Kidney capillary endothelial cell (primary cell): ENCODE results near the gene CCL14.
A peak's percentile ranks its signal among the peaks of the same experiment; 100 is the strongest.

Source experiments
- DNase-seq: peaks from one replicate; pipeline ENCODE4 v3.0.0-alpha.2; 2018; ENCODE audit warnings: low spot score

The CCL14 gene

DNA sequence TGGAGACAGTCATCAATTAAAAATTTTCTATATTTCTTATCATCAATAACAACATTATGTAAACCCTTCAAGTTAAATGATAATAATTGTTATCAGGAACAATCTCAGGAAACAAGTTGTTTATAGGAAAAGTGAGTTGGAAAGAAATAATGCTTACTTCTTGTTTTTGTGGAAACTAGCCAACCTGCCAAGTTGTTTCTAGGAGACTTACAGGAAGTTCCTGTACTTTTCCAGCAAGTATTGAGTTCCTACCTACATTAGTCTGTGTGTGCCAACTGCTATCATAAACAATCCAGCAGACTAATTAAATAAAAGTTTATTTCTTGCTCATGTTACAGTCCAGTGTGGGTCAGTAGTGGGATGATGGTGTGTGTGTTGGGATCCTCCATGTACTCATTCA is 1.6 kb upstream of the CCL14 start:
- no peak for DNase-seq

DNA sequence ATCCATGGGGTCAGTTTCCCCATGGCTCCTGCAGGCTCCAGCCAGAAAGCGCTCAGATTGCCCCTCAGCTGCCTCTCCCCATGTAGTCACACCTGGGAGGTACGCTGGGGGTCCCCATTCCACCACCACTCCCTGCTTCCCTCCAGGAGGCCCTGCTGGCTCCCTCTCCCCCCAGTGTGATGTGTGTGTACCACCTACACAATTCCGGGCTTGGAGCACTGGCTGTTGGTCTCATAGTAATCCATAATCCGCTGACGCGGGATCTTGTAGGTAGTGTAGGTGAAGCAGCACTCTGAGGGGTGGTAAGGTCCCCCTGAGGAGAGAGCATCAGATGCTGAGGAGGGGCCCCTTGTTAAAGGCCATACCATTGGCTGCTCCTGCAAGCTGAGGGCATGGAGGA is 2.4 kb downstream of the CCL14 start:
- no peak for DNase-seq

DNA sequence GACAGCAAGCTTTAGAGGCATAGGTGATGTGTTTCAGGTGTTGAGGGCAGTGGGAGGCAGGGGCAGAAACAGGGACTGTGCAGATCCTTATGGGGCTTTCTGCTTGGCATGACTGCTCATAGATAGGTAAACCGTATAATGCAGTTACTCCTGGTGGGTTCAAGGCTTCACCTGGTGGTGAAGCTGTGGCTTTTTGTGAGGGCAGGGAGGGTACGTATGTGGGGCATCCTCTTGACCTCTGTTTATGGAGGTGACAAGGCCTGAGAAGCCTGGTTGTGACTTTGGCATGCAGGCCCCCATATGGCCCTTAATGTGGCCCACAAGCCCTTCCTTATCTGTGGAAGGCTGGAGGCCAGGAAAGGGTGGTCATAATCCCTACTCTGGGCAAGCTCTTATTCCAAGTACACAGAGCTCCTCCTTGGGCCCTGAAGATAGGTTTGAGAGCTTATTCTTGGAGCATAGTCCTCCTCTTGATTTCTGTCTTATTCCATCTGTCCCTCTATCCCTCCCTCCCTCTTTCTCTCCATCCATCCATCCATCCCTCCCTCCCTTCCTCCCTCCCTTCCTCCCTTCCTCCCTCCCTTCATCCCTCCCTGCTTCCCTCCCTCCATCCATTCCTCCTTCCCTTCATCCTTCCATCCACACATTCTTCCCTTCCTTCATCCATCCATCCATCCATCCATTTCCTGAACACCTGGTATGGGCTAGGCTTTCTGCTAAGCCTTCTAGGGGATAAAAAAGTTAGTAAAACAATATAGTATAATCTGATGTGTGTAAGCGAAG is 3.9 kb downstream of the CCL14 start:
- no peak for DNase-seq

DNA sequence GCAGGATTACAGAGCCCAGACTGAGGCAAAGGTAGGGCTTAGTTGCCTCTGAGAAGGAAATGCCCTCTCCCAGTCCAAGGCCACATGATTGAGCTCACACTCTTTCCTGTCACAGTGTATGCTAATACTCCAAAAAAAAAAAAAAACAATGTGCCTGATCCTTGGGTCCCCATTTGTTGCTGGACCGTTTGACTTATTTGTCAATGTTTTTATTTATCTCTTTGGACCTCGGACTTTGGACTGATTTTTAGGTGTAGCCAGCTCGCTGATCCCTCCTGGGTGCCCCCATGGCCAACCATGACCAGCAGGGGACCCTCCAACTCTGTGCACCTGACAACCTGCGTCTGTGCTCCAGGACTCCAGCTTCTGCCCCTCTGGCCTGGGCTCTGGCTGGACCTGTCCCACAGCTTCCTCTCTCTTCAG is 4.6 kb downstream of the CCL14 start:
- DNase-seq: no peak

DNA sequence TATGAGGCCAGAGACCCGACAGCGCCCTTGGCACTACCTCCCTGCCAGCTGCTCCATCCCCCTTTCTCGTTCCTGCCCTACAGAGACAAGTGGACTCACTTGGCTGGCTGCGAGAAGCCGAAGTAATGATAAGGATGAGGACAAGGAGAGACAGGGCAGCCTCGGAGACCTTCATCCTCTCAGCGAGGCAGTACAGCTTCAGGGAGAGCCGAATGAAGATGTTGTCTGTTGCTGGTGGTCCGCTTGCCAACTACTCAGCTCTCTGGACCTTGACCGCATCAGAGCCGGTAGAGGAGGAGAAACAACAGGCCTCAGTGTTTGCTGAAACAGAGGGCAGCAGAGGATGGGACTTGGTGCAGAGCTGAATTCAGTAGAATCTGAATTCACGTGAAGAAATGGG is 5.3 kb downstream of the CCL14 start, which contains the start of gene CCL16:
CCL16 (minus strand) TSS at position 252 of the 400 bp plus-strand sequence; CDS start at position 175, 77 bp downstream.
- DNase-seq: no peak

DNA sequence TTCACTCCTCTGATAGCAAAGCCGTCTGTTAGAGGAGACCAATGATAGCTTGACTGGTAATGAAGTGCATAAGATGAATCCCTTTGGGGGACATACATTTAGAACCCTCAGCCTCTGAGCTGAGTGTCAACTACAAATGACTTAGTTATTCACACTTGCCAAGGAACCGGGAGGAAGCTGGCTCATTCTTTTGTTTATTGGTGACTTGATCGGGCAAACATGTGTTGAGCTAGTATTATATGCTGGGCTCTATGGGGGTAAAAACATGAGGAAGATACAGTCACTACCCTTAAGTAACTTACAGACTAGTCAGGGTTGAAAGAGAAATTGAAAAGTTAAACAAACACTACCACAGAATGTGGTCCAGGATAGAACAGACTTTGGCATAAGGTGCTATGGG is 8.2 kb downstream of the CCL14 start:
- DNase-seq: no peak

DNA sequence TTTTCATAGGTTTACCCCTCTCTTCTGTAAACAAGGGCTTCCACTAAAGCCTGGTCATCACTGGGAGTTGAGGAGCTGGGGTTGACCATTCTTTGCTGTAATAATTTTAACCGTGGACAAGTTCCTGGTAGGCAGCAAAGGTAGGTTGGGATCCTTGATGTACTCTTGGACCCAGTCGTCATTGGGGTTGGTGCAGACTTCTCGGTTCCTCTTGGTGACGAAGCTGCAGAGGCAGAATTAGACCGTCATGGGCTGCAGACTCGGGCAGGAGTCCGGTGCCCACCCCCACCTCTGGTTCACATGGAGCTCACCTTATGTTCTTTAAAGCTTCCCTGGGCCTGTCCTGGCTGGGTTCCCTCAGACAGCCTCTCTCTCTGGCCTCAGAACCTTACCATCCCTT is 9.0 kb downstream of the CCL14 start:
- no peak for DNase-seq

DNA sequence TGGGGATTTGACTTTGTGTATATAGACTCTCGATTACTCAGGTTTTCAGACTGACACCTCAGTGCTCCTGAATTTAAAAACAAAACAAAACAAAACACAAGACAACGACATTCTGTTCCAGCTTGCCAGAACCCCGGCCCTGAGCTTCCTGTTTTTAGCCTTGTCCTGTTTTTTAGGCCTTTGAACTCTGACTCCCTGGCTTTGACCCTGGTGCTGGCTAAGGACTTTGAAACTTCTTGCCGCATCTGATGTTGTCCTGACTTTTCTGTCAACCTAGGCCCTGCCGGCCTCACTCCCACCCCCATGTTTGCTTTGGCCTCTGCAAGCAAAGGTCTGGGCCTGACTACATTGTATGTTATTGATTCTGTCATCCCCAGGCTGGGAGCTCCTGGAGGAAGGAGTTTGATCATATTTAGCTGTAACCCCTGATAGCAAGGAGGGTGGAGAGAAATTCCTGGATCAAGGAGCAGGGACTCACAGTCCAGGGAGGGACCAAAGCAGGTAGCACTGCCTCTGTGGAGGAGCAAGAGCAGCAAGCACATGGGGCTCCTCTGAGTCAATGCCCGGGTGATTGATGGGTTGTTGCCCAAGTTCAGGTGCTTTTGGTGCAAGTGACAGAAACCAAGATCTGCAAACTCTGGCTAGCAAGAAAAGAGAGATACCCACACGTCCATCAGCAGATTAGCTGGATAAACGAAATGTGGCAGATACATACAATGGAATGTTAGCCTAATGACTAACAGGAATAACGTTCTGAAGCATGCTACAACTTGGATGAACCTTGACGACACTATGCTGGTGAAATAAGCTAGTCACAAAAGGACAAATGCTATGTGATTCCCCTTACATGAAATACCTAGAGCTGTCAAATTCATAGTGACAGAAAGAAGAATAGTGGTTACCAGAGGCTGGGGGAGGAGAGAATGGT is 12.9 kb downstream of the CCL14 start:
- DNase-seq: peak; percentile 9

DNA sequence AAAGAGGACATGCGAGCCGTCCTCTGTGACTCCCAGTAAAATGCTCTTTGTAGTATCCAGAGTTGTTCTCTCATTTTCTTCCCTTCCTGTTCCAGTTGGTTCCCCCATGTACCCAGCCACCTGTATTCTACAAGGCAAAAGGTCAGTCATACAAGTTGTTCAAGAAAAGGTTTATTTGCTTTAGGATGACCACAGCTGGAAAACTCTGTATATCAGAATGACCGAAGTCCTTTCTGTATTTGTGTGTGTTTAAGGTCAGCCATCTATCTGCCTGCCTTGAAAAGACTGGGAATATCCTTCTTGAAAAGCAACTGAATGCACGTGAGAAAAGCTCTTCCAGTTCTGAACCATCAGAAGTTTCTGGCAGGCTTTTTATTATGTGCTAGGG is 13.6 kb downstream of the CCL14 start:
- DNase-seq: no peak

DNA sequence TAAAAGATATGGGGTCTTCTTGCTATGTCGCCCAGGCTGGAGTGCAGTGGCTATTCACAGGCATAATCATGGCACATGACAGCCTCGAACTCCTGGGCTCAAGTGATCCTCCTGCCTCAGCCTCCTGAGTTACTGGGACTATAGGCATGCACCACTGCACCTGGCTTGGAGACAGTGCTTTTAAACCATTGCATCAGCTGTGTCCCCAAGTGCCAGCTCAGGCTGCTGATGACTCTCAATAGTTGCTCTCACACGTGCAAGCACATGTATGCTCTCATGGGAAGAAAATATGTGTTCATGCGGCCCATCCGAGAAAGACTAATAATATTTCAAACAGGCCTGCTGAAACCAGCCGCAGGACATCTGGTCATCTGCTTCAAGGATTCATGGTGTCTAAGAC is 14.0 kb downstream of the CCL14 start:
- no peak for DNase-seq

DNA sequence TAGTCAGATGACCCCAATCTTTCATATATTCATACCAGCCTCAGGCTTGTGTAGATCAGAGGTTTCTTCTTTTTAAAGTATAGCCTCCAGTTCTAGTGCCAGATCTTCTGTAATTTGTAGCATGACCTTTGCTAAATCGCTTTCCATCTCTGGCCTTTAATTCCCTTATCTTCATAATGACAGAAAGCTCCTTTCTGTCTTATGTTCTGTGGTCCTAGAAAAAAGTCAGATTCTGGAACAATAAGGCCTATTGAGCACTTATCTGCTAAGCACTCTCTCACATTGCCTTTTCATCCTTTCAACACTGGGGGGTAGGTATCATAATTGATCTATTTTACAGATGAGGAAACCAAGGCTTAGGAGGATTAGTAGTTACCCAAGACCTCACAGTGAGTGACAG is 14.5 kb downstream of the CCL14 start:
- DNase-seq: no peak

DNA sequence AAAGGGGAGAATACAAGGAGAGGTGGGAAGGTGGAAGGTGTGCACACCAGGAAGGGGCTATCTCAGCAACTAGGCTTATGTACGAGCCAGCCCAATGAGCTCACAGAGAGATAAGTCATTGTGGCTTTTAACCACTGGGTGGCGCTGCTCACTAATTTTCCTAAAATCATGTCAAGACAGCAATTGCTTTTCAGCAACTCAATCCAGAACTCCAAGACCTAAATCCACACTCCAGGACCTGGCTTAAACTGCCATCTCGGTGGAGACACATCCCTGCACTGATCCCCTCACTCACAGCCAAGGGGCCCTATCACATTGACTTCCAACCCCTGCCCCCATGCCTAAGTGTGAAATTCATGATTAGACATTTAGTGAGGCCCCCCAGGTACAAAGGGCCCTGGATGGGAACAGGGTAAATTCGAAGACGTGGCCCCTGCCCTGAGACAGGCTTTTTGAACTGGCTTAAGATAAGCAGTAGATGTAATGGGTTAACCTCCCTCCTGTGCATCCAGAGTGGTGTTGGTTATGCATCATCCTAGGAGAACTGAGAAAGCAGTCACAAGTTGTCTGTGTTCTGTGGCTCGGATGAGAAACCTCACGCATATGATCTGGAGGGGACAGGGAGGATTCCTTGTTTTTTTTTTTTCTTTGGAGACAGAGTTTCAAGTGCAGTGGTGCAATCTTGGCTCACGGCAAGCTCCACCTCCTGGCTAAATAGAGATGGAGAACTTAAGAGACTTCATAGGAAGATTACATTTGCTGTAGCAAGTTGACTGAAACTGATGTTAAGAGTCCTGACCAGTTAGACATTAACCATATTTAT is 16.8 kb downstream of the CCL14 start:
- peak; percentile 70 for DNase-seq

DNA sequence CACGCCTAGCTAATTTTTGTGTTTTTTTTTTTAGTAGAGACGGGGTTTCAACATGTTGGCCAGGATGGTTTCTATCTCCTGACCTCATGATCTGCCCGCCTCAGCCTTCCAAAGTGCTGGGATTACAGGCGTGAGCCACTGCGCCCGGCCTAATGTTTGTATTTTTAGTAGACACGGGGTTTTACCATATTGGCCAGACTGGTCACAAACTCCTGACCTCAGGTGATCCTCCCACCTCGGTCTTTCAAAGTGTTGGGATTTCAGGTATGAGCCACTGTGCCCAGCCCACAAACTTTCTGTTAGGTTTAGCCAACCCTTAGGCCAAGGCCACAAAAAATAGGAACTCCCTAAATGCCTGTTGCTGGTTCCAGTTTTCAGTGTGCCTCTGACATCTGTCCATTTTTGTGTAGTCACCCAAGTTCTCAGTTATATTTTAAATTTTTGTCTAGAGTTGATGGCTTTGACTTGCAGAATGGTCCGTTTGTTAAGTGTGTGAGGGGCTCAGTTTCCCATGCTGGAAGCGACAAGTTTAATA is 17.9 kb downstream of the CCL14 start:
- DNase-seq: no peak

DNA sequence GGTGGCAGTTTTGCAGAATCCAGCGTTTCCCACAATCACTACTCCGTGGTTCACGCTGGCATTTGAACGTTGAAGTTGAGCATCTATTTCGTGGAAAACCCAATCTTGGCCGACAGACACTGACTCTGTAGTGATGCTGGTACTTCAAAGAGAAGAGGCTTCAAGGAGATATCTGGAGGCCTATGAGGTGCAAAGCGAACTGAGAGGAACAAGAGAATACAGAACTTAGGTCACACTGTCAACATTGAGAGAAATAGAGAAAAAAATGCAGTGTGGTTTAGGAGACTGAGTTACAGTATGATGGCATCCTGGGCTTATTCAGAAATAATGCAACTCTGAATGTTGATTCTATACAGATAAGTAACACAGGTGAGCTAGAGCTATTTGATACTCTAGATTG is 21.3 kb downstream of the CCL14 start:
- DNase-seq: no peak

DNA sequence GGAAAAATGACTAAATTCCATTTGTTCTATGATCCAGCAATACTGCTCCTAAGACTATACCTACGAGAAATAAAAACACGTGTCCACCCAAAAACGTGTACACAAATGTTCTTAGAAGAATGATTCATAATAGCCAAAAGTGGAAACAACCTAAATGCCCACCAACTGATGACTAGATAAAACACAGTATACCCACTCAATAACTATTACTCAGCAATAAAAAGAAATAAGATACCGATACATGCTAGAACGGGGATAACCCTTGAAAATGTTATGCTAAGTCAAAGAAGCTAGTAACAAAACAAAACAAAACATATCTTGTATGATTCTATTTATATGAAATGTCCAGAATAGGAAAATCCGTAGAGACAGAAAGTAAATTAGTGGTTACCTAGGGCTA is 22.9 kb downstream of the CCL14 start:
- DNase-seq: no peak

DNA sequence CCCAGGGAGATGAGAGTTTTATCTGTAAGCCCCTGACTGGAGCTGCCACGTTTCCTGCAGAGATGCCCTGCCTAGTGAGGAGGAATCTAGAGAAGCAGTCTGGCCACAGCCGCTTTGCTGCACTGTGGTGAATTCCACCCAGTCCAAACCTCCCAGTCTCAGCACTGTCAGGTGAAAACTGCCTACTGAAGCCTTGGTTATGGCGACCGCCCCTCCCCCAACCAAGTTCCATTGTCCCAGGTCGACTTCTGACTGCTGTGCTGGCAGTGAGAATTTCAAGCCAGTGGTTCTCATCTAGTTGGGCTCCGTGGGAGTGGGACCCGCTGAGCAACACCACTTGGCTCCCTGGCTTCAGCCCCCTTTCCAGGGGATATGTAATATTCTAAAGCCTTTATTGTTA is 32.8 kb downstream of the CCL14 start:
- DNase-seq: no peak

DNA sequence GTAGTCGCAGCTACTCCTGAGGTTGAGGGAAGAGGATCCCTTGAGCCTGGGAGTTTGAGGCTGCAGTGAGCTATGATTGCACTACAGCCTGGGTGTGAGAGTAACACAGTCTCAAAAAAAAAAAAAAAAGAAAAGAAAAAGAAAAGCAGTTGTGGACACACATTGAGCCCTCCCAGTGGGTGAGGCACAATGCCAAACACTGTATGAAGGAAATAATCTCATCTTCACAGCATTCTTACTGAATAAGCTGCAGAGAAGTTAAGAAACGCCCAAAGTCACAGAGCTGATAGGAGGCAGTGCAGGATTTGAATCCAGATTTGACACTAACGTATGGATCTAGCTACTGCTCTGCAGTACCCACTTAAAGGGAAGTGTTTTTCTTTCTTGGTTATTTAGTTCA is 37.1 kb downstream of the CCL14 start:
- no peak for DNase-seq

DNA sequence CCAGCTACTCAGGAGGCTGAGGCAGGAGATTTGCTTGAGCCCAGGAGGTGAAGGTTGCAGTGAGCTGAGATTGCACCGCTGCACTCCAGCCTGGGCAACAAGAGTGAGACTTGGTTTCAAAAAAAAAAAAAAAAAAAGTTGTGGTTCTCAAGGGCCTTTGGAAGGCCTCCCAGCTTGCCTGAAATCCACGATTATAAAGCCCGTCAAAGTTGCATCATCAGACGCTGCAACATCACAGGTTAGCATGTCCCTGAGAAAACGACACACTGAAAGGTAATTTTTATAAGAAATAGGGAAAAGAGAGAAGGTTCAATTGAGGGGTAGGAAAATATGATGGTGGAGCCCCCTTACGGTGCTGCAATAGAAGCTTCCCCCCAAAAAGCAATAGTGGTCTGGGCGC is 38.4 kb downstream of the CCL14 start:
- no peak for DNase-seq

DNA sequence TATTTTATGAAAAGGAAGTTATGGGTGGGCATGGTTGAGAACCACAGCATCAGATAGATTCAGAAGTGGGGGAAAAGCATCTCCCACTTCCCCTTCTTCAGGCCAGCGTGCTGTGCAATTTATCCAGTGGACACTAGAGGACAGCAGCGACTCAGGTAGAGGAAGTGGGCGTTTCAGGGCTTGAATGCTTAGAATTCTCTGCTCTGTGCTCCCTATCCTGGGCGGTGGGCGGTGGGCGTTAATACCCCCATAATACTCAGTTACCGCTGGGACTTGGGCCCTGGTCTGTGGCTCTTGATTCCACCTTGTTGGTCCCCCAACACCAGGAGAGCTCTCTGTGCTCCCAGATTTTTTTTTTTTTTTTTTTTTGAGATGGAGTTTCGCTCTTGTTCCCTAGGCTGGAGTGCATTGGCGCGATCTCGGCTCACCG is 39.4 kb downstream of the CCL14 start:
- peak; percentile 28 for DNase-seq

DNA sequence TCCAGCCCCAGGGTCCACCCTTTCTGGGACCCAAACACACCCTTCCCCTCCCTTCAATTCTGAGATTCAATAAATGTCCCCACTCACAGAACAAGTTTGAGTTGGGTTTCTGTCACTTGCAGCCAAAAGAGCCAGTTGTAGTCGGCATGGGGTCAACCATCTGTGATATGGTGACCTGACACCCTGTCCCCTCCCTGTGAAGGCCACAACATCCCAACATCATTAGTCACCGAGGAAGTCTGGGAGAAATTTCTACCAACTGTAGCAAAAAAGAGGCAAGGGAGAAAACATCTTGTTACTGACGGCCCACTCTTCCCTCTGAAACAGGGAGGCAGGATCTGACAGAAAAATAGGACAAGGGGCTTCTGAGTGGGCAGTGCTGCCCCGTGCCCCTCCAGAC is 42.4 kb downstream of the CCL14 start:
- DNase-seq: no peak

DNA sequence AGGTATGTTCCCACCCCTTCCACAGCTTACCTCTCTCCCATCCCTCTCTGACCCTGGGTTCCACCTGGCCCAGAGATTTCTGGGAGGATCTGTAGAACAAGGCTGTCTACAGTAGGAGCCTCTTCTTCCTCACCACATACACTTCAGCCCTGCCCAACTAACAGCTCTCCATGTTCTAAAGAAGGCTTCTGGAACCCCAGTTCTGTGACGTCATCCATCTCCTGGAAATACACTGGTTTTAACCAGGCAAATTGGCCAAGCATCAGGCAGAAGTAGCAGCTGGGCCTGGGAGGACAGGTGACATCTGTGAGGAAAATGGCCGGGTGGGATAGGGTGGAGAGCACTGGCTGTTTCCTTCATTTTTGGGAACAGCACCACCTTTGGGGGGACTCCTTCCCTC is 43.0 kb downstream of the CCL14 start, which contains the start of gene LYZL6:
LYZL6 (minus strand) TSS at position 177 of the 400 bp plus-strand sequence. CDS start 4,357 bp downstream, outside the sequence.
- no peak for DNase-seq
